Cardiac muscle cell (in vitro differentiated cells and primary cell): ENCODE measurements around the gene GSK3A. TPM values are rescaled to one million over a fixed set of nuclear protein-coding genes. Genes with fewer than 3 reads are reported as not detected.

ENCODE experiments used
- DNase-seq, 2 donors: peaks; one replicate each; pipeline versions ENCODE4 v3.0.0 to v3.0.0-alpha.2; 2010 to 2017; ENCODE audit warnings: low read depth in 1 of 2, low spot score in 1 of 2
- H3K27ac ChIP-seq: fragments of 200-600 bp; sonication (generic); 2 replicates; pipeline ENCODE4 v1.5.1; 2016
- H3K27me3 ChIP-seq: fragments of 200-600 bp; sonication (generic); 2 replicates; pipeline ENCODE4 v1.6.0; 2016; ENCODE audit warnings: control low read depth
- H3K36me3 ChIP-seq: fragments of 200-600 bp; sonication (generic); 2 replicates; pipeline ENCODE4 v1.5.1; 2016; ENCODE audit warnings: control low read depth
- H3K4me1 ChIP-seq: fragments of 200-600 bp; sonication (generic); 2 replicates; pipeline ENCODE4 v1.8.1; 2017; ENCODE audit warnings: low read depth, mild to moderate bottlenecking, mixed run types
- H3K4me3 ChIP-seq: fragments of 200-600 bp; sonication (generic); 2 replicates; pipeline ENCODE4 v1.5.1; 2016; ENCODE audit warnings: mild to moderate bottlenecking
- H3K9me3 ChIP-seq: fragments of 200-600 bp; sonication (generic); 2 replicates; pipeline ENCODE4 v1.5.1; 2017; ENCODE audit warnings: low read depth, mild to moderate bottlenecking, control low read depth
- polyA plus RNA-seq: library from polyadenylated mRNA; unstranded; fragments of >200 nt; fragmentation: Nextera tagmentation; extraction: Ambion mirVana; gene quantifications from 2 replicates; pipeline ENCODE4 v1.2.1, GENCODE V29; 2016
- total RNA-seq: library from RNA; depleted of rRNA; stranded (reverse); fragments of >200 nt; gene quantifications from 2 replicates; pipeline ENCODE4 v1.2.3, GENCODE V29; 2016
- TF ChIP-seq, protein P1 (sequence below): IDR thresholded peaks from 2 replicates; pipeline ENCODE4 v1.5.1; 2012; ENCODE audit warnings: low read depth, mild to moderate bottlenecking, low read length

GSK3A gene
- total and polyA plus RNA-seq, 2 experiments from 2014 or later: 28.0 to 40.2 TPM

DNA sequence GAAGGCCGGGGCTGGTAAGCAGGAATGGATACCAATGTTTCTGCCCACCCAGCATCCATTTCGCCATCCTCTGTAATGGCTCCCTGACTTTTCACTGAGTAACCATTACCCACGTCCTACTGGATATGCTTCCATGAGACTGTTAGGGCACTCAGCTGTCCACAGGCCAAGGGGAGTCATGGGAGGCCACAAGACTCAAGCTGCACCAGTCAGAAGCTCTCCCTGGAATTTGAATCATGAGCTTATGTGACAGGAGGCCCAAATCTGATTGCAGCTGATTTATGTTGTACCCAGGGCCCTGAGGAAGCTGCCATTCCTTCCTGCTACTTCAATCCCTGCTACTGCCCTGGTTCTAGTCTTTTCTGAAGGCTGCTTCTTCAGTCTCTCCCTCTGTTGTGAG lies 53.3 kb downstream of the GSK3A start:
- H3K9me3 ChIP-seq: no peaks in the 10 kb centered on the region
- no peak overlapping the region for H3K27ac ChIP-seq
- H3K27me3 ChIP-seq: peaks cover 21% of the 10 kb centered on the region
- TF ChIP-seq, protein P1, sequence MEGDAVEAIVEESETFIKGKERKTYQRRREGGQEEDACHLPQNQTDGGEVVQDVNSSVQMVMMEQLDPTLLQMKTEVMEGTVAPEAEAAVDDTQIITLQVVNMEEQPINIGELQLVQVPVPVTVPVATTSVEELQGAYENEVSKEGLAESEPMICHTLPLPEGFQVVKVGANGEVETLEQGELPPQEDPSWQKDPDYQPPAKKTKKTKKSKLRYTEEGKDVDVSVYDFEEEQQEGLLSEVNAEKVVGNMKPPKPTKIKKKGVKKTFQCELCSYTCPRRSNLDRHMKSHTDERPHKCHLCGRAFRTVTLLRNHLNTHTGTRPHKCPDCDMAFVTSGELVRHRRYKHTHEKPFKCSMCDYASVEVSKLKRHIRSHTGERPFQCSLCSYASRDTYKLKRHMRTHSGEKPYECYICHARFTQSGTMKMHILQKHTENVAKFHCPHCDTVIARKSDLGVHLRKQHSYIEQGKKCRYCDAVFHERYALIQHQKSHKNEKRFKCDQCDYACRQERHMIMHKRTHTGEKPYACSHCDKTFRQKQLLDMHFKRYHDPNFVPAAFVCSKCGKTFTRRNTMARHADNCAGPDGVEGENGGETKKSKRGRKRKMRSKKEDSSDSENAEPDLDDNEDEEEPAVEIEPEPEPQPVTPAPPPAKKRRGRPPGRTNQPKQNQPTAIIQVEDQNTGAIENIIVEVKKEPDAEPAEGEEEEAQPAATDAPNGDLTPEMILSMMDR: no peak
- H3K4me3 ChIP-seq: no peak overlapping the region
- no peak for DNase-seq
- no peaks in the 10 kb centered on the region for H3K4me1 ChIP-seq
- no peaks in the 10 kb centered on the region for H3K36me3 ChIP-seq

- H3K36me3 ChIP-seq: no peaks in the 10 kb centered on the region
- H3K27ac ChIP-seq: no peak overlapping the region
- TF ChIP-seq, protein P1: no peak
- no peak overlapping the region for H3K4me3 ChIP-seq
- DNase-seq: no peak
- no peaks in the 10 kb centered on the region for H3K9me3 ChIP-seq
- H3K4me1 ChIP-seq: no peaks in the 10 kb centered on the region
- peaks cover 21% of the 10 kb centered on the region for H3K27me3 ChIP-seq
These were observed 53.7 kb downstream of the GSK3A start for GRCh38 chr19:42188665-42189064.

DNA sequence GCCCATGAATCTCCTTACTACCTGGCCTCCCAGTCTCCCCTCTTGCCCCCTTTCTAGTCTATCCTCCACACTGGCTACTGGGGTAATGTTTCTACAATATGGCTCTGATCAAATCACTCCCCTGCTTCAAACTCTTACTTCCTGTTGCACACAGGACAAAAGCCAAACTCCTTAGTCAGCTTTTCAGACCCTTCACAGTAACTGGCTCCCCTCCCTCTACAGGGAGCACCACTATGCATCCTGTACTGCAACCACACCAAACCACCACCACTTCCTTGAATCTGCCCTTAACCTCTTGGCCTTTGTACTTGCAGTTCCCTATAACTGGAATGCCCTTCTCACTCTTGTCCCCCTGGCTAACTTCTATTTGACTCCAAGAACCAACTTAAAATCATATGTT lies 57.1 kb downstream of the GSK3A start:
- Histone ChIP-seq H3K4me1 (no peaks in the 10 kb centered on the region), H3K36me3 (no peaks in the 10 kb centered on the region), H3K27ac (no peak overlapping the region), H3K9me3 (no peaks in the 10 kb centered on the region), H3K4me3 (no peak overlapping the region), H3K27me3 (peaks cover 40% of the 10 kb centered on the region)
- peak in 1 of 2 donors; percentile 56 for DNase-seq
- TF ChIP-seq, protein P1: no peak

GRCh38 chr19:42184401-42184861 lies 58.0 kb downstream of the GSK3A start:
- Histone ChIP-seq H3K4me3 (no peak overlapping the region), H3K9me3 (no peaks in the 10 kb centered on the region), H3K4me1 (no peaks in the 10 kb centered on the region), H3K36me3 (no peaks in the 10 kb centered on the region), H3K27ac (no peak overlapping the region), H3K27me3 (peaks cover 48% of the 10 kb centered on the region)
- TF ChIP-seq, protein P1: peak; percentile 96
- DNase-seq: peak; percentile 87 to 88

Other genes with a start within 250 kb of the GSK3A start
- gene ATP1A3, start 248.4 kb downstream of the GSK3A start, total RNA-seq: 4.5 and 6.1 TPM in 2 replicates
- gene ATP1A3, start 248.4 kb downstream of the GSK3A start, polyA plus RNA-seq: 8.1 and 9.9 TPM in 2 replicates
- gene GRIK5, start 172.4 kb downstream of the GSK3A start, total RNA-seq: 9.1 and 11.8 TPM in 2 replicates
- gene GRIK5, start 172.4 kb downstream of the GSK3A start, polyA plus RNA-seq: 3.4 and 6.3 TPM in 2 replicates
- 29.2 and 36.2 TPM in 2 replicates for gene ZNF574, start 166.4 kb downstream of the GSK3A start, total RNA-seq
- gene ZNF574, start 166.4 kb downstream of the GSK3A start, polyA plus RNA-seq: 23.9 and 32.5 TPM in 2 replicates
- not detected in 2 replicates for gene POU2F2, start 110.2 kb downstream of the GSK3A start, total RNA-seq
- gene POU2F2, start 110.2 kb downstream of the GSK3A start, polyA plus RNA-seq: 0.12 and 0.31 TPM in 2 replicates
- gene DEDD2, start 24.9 kb downstream of the GSK3A start, total RNA-seq: 69.7 and 71.6 TPM in 2 replicates
- gene DEDD2, start 24.9 kb downstream of the GSK3A start, polyA plus RNA-seq: 46.0 and 58.2 TPM in 2 replicates
- 8.8 and 13.0 TPM in 2 replicates for gene ZNF526, start 22.3 kb downstream of the GSK3A start, total RNA-seq
- gene ZNF526, start 22.3 kb downstream of the GSK3A start, polyA plus RNA-seq: 9.2 and 10.1 TPM in 2 replicates
- 97.6 and 108 TPM in 2 replicates for gene ERF, start 12.5 kb upstream of the GSK3A start, total RNA-seq
- 25.1 and 25.4 TPM in 2 replicates for gene ERF, start 12.5 kb upstream of the GSK3A start, polyA plus RNA-seq
- gene CIC, start 26.6 kb upstream of the GSK3A start, total RNA-seq: 55.5 and 62.9 TPM in 2 replicates
- gene CIC, start 26.6 kb upstream of the GSK3A start, polyA plus RNA-seq: 18.1 and 18.7 TPM in 2 replicates
- 1.3 and 1.4 TPM in 2 replicates for gene PRR19, start 59.5 kb upstream of the GSK3A start, total RNA-seq
- 0.16 and 2.9 TPM in 2 replicates for gene PRR19, start 59.5 kb upstream of the GSK3A start, polyA plus RNA-seq
- gene PAFAH1B3, start 60.0 kb upstream of the GSK3A start, total RNA-seq: 91.2 and 144 TPM in 2 replicates
- 87.9 and 131 TPM in 2 replicates for gene PAFAH1B3, start 60.0 kb upstream of the GSK3A start, polyA plus RNA-seq
- gene TMEM145, start 70.7 kb upstream of the GSK3A start, total RNA-seq: 0.18 and 3.7 TPM in 2 replicates
- gene TMEM145, start 70.7 kb upstream of the GSK3A start, polyA plus RNA-seq: 0.47 and 3.8 TPM in 2 replicates
- 81.9 and 102 TPM in 2 replicates for gene MEGF8, start 83.0 kb upstream of the GSK3A start, total RNA-seq
- 18.5 and 23.9 TPM in 2 replicates for gene MEGF8, start 83.0 kb upstream of the GSK3A start, polyA plus RNA-seq
- 0.95 and 8.2 TPM in 2 replicates for gene CNFN, start 147.7 kb upstream of the GSK3A start, total RNA-seq
- 7.1 and 12.1 TPM in 2 replicates for gene CNFN, start 147.7 kb upstream of the GSK3A start, polyA plus RNA-seq
- gene LIPE, start 184.8 kb upstream of the GSK3A start, total RNA-seq: 20.4 and 24.4 TPM in 2 replicates
- 16.6 and 20.2 TPM in 2 replicates for gene LIPE, start 184.8 kb upstream of the GSK3A start, polyA plus RNA-seq
- gene CXCL17, start 200.3 kb upstream of the GSK3A start, total RNA-seq: 0.25 TPM in 1 of 2 replicates, not detected in the other
- 0.59 and 1.1 TPM in 2 replicates for gene CXCL17, start 200.3 kb upstream of the GSK3A start, polyA plus RNA-seq